ENCODE results near the gene FER1L5.

The FER1L5 gene

DNA sequence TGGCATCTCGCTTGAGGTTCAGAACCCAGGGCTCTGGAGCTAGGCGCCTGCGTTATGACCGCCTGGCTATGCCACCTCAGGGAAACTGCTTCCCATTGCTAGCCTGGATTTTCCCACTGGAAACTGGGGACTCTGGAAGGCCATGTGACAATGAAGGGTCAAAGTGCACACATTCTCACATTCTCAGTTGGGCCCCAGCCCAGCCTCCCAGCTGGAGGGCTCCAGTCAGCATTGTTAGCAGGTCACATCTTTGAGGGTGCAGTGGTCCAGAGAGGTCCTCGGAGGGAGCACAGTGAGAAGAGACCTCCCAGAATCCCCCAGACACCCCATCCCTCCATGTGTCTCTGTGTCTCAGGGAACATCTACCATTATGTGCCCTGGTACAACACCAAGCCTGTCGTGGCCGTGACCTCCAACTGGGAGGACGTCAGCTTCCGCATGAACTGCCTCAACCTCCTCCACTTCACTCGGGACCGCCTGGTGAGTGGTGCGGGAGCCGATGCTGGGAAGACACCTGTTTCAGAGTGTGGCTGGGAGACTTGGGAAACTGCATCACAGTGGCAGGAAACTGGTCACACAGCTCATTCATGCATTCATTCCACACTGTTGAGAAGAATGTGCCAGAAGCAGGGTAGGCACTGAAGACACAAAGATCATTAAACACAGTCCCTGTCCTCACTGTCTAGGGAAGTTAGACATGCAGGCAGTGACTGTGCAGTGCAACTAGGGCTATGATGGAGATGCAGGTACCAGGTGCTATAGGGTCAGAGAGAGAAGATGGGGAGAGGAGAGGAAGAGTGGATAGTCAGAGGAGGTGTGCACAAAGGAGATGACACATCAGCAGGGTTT is 41.6 kb downstream of the FER1L5 start:
- DNase-seq = no peak

- DNase-seq = no peak
Measured at GRCh38 chr2:96684883-96685576, 42.5 kb downstream of the FER1L5 start.

DNA sequence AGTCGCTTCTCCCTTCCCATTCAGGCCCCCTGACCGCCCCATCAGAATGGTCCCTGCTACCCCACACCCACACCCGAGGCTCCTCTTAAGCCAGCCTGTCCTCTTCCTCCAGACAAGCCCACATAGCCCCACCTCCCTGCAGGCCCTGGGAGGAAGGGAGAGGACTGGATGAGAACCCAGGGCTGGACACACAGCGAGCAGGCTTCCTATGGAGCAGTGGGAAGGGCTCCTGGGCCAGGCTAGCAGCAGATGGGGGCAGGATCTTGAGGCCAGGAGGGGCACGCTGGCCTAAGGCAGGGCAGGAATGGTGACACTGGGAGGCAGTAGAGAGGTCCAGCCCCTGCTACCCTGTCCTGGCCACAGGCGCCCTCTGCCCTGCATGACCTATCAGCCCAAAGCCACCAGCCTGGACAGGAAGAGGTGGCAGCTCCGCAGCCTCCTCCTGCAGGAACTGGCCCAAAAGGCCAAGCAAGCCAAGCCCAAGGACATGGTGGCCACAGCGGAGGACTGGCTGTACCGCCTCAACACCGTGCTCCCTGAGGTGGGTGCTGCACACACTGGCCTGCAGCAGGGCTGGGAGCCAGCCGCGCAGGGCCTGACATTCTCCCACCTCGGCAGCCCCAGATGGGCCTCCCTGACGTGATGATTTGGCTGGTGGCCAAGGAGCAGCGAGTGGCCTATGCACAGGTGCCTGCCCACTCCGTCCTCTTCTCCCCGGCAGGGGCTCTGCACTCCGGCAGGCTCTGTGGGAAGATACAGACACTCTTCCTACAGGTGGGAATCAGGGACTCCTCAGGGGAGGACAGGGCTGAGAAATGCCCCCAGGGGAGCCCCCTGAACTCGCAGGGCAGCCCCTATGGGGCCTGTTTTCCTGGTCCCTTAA is 43.3 kb downstream of the FER1L5 start:
- no peak for DNase-seq

- no peak for DNase-seq
Measured at GRCh38 chr2:96687266-96687665, 44.7 kb downstream of the FER1L5 start.

- DNase-seq = no peak
Measured at GRCh38 chr2:96687711-96688640, 45.4 kb downstream of the FER1L5 start.

GRCh38 chr2:96688649-96689430 is 46.3 kb downstream of the FER1L5 start:
- no peak for DNase-seq

DNA sequence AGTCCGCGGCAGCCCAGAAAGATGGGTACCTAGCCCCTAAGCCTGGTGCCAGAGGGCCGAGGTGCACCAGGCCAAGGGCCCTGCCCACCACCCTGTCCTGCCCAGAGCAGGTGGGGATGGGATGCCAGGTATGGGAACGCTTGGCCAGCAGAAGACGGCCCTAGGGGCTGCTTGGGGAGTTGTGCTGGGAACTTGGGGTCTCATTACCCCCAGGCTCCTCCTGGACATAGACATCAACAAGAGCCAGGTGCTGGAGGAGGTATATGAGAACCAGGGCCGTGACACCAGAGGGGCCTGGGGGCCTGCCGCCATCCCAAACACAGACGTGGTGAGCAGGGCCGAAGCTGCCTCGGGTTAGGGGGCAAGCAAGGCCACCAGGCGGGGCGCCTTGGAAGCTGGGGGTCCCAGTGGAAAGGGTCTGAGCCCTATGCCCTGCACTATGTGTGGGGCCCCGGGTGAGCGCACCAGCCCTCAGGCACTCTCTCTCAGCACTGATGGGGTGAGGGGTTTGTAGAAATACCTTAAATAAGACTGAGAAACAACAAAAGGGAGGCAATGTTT is 46.9 kb downstream of the FER1L5 start:
- DNase-seq = no peak

DNA sequence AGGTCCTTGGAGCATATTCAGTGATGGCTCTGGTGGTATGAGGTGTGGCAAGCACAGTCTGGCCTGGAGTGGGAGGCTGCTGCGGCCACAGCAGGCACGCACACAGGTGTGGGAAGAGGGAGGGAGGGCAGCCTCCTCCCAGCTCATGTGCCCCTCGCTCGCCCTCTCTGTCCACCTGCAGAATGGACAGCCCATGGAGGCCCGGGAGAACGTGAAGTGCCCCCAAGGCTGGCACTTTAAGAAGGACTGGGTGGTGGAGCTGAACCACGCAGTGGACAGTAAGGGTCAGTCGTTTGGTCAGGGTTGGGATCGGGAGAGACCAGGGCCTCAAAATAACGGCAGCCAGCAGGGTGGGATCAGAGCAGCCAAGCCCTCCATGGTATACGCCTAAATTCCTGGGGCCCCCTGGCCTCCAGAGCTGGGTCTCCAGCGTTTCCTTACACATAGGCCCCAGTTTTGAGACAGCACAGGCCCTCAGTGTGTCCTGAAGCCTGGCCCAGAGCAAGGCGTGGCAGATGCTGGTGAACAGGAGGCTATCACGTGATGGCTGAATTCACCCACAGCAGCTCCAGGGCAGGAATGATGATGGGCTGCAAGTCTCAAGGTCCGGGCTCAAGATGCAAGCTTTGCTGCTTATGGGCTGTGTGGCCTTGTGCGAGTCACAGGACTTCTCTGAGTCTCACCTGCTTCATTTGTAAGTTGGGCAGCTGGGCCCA is 47.9 kb downstream of the FER1L5 start:
- no peak for DNase-seq

- no peak for DNase-seq
Measured at GRCh38 chr2:96691022-96691612, 48.6 kb downstream of the FER1L5 start.

- DNase-seq = no peak
Measured at GRCh38 chr2:96692094-96692971, 49.8 kb downstream of the FER1L5 start.

- DNase-seq = no peak
Measured at GRCh38 chr2:96693286-96694200, 51.0 kb downstream of the FER1L5 start.

DNA sequence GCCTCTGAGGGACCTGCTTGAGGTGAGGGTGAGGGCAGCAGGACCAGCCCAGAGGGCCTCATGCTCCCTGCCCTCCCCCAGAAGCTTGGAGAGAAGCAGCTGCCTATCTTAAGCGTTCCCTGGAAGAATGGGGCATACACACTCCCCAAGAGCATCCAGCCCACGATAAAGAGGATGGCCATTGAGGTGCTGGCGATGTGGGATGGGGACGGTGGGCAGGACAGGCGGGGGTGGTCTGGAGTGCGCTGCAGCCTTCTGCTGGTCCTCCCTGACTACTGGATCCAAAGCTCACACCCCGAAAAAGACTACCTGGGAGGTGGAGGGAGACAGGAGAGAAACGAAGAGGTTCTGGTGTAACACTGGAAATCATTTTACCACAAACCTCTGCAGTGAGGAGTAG is 51.7 kb downstream of the FER1L5 start:
- no peak for DNase-seq

DNA sequence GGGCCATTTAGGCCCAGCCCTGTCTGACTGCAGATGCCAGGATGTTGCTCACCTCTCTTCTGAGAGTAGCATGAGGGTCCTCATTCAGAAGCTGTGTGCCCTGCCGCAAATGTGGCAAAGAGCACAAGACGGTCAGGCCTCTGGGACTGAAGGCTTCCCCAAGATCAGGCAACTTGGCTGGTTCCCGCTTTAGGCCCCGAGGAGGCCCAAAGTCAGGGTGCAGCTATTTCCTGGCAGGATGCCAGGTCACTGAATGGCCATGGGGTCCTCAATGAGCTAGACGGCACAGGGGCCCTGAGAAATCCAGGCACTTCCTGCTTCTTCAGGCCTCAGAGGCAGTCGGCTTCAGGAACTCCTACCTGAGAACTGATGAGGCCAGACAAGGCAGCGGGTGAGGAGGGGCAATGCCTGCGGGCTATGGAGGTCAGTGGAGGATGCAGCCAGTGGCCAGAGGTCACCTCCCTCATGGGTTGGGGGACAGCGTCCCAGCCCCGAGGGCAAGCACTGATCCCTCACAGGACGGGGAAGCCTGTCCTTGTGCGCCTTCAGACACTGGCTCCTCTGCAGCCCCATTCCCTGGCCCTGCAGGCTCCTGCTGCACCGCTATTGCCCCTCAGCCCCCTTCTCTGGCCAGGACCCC is 52.4 kb downstream of the FER1L5 start:
- DNase-seq = no peak

DNA sequence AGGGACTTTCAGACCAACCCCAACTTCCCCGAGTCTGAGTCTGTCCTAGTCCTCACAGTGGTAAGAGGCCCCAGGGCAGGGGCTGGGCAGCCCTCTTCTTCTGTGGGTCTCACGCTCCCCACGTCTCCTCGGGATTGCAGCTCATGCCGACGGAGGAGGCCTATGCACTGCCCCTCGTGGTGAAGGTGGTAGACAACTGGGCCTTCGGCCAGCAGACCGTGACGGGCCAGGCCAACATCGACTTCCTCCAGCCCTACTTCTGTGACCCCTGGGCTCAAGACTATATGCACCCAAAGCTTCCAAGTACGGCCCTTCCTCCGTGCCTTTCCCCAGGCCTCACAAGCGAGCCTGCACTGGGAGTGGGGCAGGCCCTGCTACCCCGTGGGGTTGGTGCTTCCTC is 53.0 kb downstream of the FER1L5 start:
- DNase-seq = no peak

GRCh38 chr2:96697476-96697875 is 54.9 kb downstream of the FER1L5 start:
- no peak for DNase-seq

DNA sequence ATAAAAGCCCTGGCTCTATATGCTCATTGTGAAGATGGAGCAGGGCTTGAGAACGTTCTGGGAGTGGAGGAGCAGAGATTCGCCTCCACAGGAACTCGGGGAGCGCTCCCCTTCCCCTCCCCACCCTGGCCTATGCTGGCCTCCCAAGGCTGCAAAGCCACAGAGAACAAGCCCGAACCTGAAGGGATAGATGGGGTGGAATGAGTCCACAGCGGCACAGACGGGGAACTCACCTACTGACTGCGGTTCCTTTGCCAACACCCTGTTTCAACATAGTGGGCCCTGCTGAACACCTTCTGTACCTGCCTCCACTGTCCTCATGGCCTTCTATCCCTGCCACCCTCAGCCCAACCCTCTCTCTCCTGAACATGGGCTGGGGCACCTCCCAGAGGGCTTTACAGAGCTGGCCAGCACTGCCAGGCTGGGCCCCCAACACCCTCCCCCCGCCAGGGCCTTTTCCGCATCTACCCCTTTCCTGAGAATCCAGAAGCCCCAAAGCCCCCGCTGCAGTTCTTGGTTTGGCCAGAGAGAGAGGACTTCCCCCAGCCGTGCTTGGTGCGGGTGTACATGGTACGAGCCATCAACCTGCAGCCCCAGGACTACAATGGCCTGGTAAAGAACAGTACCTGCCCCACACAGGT is 55.8 kb downstream of the FER1L5 start:
- no peak for DNase-seq

GRCh38 chr2:96699021-96699420 is 56.5 kb downstream of the FER1L5 start:
- no peak for DNase-seq

All from activated naive CD4-positive, alpha-beta T cell treated with Interleukin-2 at 50 U/mL for 16 hours (primary cell).